Stimulated activated naive CD8-positive, alpha-beta T cell treated with anti-CD3 and anti-CD28 coated beads, Interleukin-15, Interleukin-2, amounts not matched to agents 100 ng/mL and 50 ng/mL, for 24 hours (primary cell): ENCODE results near the gene ZNF599.

Experiments
- H3K27ac Mint-ChIP-seq: one replicate; pipeline ENCODE4 v1.8.0; 2021; ENCODE audit warnings: mild to moderate bottlenecking, mixed read lengths
- H3K27me3 Mint-ChIP-seq: one replicate; pipeline ENCODE4 v1.8.0; 2021; ENCODE audit warnings: mixed read lengths
- H3K36me3 Mint-ChIP-seq: one replicate; pipeline ENCODE4 v1.8.0; 2021; ENCODE audit warnings: low read depth, mixed read lengths
- H3K4me1 Mint-ChIP-seq: one replicate; pipeline ENCODE4 v1.8.0; 2021; ENCODE audit warnings: low read depth, mixed read lengths
- H3K4me3 Mint-ChIP-seq: one replicate; pipeline ENCODE4 v1.8.0; 2021; ENCODE audit warnings: mild to moderate bottlenecking, mixed read lengths
- H3K9me3 Mint-ChIP-seq: one replicate; pipeline ENCODE4 v1.8.0; 2021; ENCODE audit warnings: mixed read lengths

ZNF599 gene

GRCh38 chr19:34722353-34722752 is 50.7 kb downstream of the ZNF599 start:
- H3K4me1 Mint-ChIP-seq = no peaks in the 10 kb centered on the region
- H3K27me3 Mint-ChIP-seq = peaks cover 25% of the 10 kb centered on the region
- H3K4me3 Mint-ChIP-seq = no peak overlapping the region
- H3K36me3 Mint-ChIP-seq = no peaks in the 10 kb centered on the region
- H3K9me3 Mint-ChIP-seq = no peaks in the 10 kb centered on the region
- H3K27ac Mint-ChIP-seq = no peak overlapping the region

- H3K9me3 Mint-ChIP-seq = peaks cover 14% of the 10 kb centered on the region
- H3K27ac Mint-ChIP-seq = no peak overlapping the region
- peaks cover 32% of the 10 kb centered on the region for H3K27me3 Mint-ChIP-seq
- no peak overlapping the region for H3K4me3 Mint-ChIP-seq
- H3K4me1 Mint-ChIP-seq = no peaks in the 10 kb centered on the region
- peaks cover 10% of the 10 kb centered on the region for H3K36me3 Mint-ChIP-seq
Measured at GRCh38 chr19:34715357-34715756, 57.7 kb downstream of the ZNF599 start.

GRCh38 chr19:34713262-34713637 is 59.8 kb downstream of the ZNF599 start:
- peaks cover 32% of the 10 kb centered on the region for H3K27me3 Mint-ChIP-seq
- H3K9me3 Mint-ChIP-seq = peaks cover 14% of the 10 kb centered on the region
- H3K4me1 Mint-ChIP-seq = no peaks in the 10 kb centered on the region
- H3K27ac Mint-ChIP-seq = no peak overlapping the region
- H3K4me3 Mint-ChIP-seq = no peak overlapping the region
- peaks cover 10% of the 10 kb centered on the region for H3K36me3 Mint-ChIP-seq

DNA sequence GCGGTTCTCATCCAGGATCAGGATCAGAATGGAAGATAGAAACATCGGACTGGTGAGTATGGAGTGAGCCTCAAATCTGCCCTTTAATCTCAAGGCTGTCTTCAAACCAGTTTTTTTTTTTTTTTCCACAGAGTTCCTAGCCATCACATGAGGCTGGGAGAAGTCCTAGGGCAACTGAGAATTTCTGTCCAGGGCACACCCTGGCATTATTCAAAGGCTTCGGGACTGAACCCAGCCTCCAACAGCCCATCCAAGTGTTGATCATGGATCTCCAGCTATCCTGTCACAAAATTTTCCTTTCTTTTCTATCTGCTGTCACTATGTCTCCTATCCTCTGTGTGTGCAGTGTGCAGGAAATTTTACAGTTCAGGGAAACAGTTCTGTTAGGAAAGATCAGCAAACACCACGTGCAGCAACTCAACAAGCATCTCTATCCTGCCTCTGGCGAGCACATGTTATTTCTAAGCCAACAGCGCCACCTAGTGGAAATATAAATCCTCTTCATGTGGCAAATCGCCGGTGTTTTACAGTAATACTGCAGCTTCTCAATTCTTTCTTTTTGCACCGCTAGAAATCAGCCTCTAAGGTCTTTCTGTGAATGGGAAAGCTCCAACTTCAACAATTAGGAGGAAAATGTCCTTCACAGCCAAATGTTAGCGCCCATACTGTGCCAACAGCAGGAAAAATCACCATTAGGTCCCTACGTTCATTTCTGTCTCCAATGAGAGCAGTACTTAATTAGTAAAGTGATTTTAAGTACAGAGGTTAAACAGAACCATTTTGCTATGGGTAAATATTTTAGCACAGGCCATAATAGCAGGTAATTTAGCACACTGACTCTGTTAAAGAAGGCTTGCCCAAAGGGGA is 60.4 kb downstream of the ZNF599 start:
- Mint-ChIP-seq H3K36me3 (peaks cover 10% of the 10 kb centered on the region), H3K27me3 (peaks cover 32% of the 10 kb centered on the region), H3K4me1 (no peaks in the 10 kb centered on the region), H3K27ac (no peak overlapping the region), H3K9me3 (peaks cover 14% of the 10 kb centered on the region), H3K4me3 (no peak overlapping the region)

GRCh38 chr19:34711890-34712289 is 61.1 kb downstream of the ZNF599 start:
- Mint-ChIP-seq H3K36me3 (peaks cover 10% of the 10 kb centered on the region), H3K4me1 (no peaks in the 10 kb centered on the region), H3K27ac (no peak overlapping the region), H3K9me3 (peaks cover 20% of the 10 kb centered on the region), H3K4me3 (no peak overlapping the region), H3K27me3 (peaks cover 29% of the 10 kb centered on the region)
